HL-60 (cell line): ENCODE results near the gene PDGFC.

Source experiments
- DNase-seq, 2 experiments: peaks; one replicate each; pipeline ENCODE4 v3.0.0-alpha.2; 2010 to 2020; ENCODE audit warnings: low read depth in 1 of 2, low spot score in 1 of 2
- H3K27ac ChIP-seq: fragments of 250-450 bp; sonication (Bioruptor Pico); replicated peaks from 2 replicates; pipeline ENCODE4 v1.5.1; 2020; ENCODE audit warnings: mild to moderate bottlenecking, moderate library complexity
- H3K27me3 ChIP-seq: fragments of 250-450 bp; sonication (Bioruptor Pico); 2 replicates; pipeline ENCODE4 v1.5.1; 2021; ENCODE audit warnings: mild to moderate bottlenecking, moderate library complexity; ENCODE audit not compliant: insufficient read depth, poor library complexity, severe bottlenecking
- H3K4me3 ChIP-seq: replicated peaks from 2 replicates; pipeline ENCODE4 v1.5.1; 2011; ENCODE audit warnings: mild to moderate bottlenecking, control low read depth, low read length; ENCODE audit not compliant: insufficient read depth
- CTCF ChIP-seq: IDR thresholded peaks from one replicate; pipeline ENCODE4 v1.5.1; 2011; ENCODE audit warnings: low read length, control low read depth, inconsistent platforms; ENCODE audit not compliant: insufficient read depth
- GABPA ChIP-seq: IDR thresholded peaks from 2 replicates; pipeline ENCODE4 v1.6.1; 2012; ENCODE audit warnings: low read depth
- POLR2AphosphoS5 ChIP-seq: IDR thresholded peaks from 2 replicates; pipeline ENCODE4 v1.6.1; 2012; ENCODE audit warnings: low read depth
- SPI1 ChIP-seq: IDR thresholded peaks from 2 replicates; pipeline ENCODE4 v1.6.1; 2012; ENCODE audit warnings: low read depth, mild to moderate bottlenecking, borderline replicate concordance
- TF ChIP-seq, protein P1 (sequence below): IDR thresholded peaks from 2 replicates; pipeline ENCODE4 v1.6.1; 2012; ENCODE audit warnings: low read depth; ENCODE audit not compliant: insufficient replicate concordance

The PDGFC gene

GRCh38 chr4:156711193-156711590 is 260.4 kb downstream of the PDGFC start:
- Histone ChIP-seq H3K4me3 (no peak overlapping the region), H3K27ac (no peak overlapping the region), H3K27me3 (no peaks in the 10 kb centered on the region)
- DNase-seq: no peak
- no peak for TF ChIP-seq GABPA
- TF ChIP-seq SPI1: no peak
- no peak for TF ChIP-seq CTCF
- TF ChIP-seq, protein P1, sequence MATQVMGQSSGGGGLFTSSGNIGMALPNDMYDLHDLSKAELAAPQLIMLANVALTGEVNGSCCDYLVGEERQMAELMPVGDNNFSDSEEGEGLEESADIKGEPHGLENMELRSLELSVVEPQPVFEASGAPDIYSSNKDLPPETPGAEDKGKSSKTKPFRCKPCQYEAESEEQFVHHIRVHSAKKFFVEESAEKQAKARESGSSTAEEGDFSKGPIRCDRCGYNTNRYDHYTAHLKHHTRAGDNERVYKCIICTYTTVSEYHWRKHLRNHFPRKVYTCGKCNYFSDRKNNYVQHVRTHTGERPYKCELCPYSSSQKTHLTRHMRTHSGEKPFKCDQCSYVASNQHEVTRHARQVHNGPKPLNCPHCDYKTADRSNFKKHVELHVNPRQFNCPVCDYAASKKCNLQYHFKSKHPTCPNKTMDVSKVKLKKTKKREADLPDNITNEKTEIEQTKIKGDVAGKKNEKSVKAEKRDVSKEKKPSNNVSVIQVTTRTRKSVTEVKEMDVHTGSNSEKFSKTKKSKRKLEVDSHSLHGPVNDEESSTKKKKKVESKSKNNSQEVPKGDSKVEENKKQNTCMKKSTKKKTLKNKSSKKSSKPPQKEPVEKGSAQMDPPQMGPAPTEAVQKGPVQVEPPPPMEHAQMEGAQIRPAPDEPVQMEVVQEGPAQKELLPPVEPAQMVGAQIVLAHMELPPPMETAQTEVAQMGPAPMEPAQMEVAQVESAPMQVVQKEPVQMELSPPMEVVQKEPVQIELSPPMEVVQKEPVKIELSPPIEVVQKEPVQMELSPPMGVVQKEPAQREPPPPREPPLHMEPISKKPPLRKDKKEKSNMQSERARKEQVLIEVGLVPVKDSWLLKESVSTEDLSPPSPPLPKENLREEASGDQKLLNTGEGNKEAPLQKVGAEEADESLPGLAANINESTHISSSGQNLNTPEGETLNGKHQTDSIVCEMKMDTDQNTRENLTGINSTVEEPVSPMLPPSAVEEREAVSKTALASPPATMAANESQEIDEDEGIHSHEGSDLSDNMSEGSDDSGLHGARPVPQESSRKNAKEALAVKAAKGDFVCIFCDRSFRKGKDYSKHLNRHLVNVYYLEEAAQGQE: no peak
- TF ChIP-seq POLR2AphosphoS5: no peak
